DMS114 treated with DMSO at 0.1 percent for 48 hours (cell line): ENCODE measurements around the gene AOAH.
"Not testable (repeated sequence)": the region's sequence is repeated elsewhere in the genome, so short reads cannot be mapped to it uniquely, and the experiment has no call there.

Experiments used
- DNase-seq: peaks from one replicate; lab custom pipeline; 2025; ENCODE audit not compliant: unreplicated experiment; lab: John Stamatoyannopoulos, UW

Gene AOAH

DNA sequence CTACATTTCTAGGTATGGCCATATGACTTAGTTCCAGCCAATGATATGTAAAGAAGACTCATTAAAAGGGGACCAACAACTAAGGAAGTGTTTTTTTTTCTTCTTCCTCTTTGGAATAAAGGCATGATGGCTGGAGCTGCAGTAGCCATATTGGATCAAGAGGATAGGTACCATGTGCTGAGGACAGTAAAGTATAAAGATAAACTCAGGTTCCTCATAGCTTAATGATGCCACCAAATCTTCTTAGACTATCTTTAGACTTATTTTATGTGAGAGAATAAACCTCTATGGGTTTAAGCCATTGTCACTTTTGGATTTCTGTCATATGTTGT, 249.3 kb downstream of the AOAH start:
- DNase-seq = no peak

DNA sequence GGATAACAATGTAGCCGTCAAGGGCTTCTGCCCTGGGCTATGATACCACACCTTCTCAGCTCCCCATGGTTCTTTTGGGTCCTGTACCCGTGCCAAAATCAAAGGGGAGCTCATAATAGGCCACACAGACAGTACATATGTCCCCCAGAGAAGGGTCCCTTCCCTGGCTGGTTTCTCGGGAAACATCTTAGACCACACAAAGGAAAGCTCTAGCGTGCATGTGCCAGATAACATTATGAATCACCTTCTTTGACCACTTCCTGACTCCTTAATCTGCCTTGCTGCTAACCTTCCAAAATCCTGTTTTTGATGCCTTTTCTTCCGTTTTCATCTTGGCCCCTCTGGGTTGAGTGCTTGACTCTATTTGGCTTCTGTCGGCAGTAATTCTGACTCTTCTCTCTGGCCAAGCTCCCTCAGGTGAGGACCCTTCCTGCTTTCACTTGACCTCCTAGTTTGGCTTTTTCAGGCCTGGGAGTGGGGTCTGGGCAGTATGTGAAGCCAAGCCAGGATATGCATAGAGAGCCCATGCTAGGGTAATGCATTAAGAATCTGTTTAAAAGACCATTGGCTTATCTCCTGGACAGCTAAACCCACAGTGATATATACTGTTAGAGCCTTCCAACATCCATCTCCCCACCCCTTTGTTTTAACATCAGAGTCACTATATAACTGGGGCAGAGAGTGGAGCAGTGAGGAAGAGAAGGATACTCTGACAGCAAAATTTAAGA, 249.8 kb downstream of the AOAH start:
- no peak for DNase-seq

DNA sequence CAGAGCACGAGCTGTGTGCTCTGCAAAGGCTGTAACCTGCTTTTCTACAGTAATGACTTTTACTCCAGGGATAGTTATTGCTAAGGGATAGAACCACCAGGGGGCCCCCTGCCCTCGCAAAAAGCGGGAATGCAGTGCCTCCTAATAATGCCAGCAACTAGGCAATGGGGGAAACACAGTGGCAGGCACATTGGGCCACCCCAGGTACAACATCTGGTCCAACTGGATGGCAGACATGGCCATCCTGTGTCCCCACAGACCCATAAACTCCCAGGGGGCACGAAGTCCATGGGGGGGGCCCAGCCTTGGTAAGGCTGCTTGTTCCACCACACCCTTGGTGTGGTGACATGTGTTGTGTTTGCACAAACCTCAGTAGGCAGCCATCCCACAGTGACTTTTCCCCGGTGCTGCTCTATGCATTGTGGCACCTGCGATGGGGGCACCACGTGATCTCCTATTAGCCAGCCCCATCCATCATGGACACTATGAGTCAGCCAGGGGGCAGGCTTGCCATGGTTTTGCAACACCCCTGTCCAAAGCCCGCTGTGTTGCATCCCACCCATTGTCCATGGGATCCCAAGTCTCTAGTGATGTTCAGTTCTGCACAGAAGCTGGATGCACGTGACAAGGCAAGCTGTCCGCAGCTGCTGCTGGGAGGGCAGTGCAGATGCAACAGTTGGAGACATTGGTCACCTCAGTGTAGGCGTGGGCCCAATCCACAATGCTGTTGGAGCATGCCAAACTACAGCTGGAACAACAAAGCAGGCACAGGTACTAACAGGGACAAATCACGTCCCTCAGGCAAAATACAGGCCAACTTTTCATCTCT, 250.6 kb downstream of the AOAH start:
- no peak for DNase-seq

DNA sequence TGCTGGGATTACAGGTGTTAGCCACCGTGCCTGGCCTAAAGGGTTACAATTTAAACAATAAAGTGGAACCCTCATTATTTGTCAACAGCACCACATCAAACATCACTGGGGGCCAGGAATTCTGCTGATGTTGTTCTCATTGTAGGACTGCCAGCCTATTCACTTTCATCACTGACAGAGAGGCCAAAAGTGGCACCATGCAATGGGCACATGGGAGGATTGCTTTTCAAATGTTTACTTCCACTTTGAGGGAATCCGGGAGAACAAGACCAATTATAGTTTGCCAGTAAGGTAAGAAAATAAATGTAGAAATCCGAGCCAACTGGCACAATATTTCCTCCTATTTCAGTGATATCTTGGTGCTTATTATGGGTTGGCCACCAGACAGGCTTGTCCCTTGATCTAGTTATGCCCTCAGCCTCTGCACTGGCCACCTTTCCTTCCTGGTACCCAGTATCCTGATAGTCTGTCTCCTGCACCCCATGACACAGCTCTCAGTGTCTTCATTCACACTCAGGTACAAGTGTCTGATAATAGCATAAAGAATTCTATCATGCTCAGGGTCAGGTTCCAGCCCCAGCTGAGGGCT, 252.1 kb downstream of the AOAH start:
- no peak for DNase-seq

DNA sequence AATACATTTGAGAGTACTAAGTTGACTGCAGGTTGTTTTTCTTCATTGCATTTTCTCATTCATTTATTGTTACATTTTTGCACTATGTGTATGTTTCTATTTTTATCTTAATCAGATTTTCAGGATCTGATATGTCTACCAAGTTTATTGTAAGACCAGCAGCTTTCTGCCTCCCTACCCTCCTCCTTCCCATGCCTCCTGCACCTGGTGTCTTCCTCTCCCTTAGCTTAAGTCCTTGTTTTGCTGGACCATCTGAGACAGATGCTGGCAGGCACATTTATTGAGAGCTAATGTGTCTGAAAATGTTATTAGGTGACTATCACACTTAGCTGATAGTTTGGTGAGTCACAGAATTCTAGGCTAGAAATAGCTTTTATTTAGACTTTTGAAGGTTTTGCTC, 255.1 kb downstream of the AOAH start:
- DNase-seq = no peak

DNA sequence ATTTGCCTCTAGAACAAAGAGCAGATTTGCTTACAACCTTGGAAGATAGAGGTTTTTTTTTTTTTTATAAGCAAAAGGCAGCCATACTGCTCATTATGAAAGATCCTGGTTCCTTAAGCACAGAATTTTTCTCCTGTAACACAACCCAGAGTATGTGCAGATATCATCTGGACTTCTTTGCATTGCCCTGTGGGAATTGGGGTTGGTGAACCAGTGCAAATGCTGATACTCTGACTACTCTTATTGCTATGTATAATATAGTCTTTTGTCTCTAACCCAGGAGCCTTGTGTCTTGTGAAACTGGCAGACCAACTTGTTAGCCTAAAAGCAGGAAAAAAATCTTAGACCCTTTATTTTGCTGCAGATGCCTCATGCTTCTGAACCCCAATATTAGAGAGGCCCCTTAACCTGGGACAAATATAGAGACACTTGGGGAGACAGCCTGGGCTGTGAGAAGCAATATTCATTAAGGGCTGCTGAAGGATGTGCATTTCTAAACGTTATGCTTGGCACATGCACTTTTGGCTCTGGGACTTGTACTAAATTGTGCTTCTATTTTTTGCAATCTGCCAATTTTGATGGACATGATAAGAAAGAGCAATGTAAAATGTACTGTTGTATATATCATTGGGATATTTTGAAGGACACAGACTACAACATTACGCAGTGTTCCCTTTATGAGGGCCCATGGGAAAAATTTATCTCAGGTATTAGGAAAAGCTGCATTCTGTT, 255.8 kb downstream of the AOAH start:
- no peak for DNase-seq

DNA sequence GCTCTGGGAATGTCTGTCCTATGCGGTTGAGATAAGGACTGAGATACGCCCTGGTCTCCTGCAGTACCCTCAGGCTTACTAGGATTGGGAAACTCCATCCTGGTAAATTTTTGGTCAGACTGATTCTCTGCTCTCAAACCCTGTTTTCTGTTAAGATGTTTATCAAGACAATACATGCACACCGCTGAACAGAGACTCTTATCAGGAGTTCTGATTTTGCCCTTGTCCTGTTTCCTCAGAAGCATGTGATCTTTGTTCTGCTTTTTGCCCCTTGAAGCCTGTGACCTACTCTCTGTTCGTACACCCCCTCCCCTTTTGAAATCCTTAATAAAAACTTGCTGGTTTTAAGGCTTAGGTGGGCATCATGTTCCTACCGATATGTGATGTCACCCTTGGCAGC, 258.3 kb downstream of the AOAH start:
- DNase-seq = not testable (repeated sequence)

DNA sequence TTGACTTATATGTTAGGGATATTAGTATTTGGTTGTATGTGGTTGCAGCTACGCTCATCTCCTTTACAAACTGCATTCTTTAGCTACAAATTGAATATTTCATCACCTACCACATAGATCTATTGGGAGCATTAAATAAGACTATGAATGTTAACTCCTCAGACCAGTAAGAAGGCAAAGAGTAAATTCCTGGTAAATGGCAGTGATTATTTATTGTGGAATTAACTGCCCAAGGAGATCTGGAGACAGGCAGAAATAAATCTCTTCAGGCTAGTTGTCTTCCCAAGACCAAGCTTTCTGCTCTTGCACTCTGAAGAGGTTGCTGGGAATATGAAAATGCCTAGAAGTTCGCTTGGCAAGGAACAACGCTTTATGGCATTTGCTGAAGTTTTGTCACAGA, 260.0 kb downstream of the AOAH start:
- no peak for DNase-seq
